HG02678 (cell line): ENCODE data around the gene PAX8.

Experiments
- ATAC-seq: cut with Tn5 transposase; IDR thresholded peaks from one replicate; pipeline ENCODE4 v1.9.1; 2021; ENCODE audit warnings: mild to moderate bottlenecking, moderate library complexity; ENCODE audit not compliant: unreplicated experiment

Gene PAX8

DNA sequence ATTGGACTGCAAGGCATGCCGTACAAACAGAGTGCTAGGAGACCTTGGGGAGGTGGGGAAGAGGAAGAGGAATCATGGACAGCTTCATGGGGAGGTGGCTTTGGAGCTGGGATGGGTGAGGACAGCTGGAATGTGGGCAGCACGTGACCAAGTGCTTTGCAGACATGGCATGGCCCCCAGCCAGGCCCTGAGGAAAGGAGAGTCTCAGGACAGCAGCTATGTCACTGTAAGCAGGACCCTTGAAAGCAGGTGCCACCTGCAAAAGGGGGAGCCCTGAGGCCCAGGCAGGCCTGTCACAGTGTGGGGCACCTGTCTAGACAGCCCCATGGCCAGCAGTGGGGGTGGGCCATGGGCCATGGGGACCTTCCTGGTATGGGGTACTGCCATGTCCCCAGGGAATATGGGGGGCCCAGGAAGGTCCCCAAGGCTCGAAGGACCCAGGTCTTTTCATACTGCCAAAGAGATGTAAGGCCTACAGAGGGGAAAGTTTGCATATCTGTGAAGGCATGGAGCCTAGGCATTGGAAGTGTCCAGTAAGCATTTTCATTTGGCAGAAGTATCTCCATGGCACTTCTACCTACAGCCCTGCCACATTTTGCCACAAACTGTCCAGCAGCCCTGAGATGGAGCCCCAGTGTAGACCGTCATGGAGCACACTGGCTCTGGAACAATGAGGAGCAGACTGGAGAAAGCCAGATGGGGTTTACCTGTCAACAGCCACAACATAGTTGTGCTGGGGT lies 9.9 kb downstream of the PAX8 start:
- ATAC-seq, result no peak

- no peak for ATAC-seq
Measured at GRCh38 chr2:113266431-113266830, 12.3 kb downstream of the PAX8 start.

DNA sequence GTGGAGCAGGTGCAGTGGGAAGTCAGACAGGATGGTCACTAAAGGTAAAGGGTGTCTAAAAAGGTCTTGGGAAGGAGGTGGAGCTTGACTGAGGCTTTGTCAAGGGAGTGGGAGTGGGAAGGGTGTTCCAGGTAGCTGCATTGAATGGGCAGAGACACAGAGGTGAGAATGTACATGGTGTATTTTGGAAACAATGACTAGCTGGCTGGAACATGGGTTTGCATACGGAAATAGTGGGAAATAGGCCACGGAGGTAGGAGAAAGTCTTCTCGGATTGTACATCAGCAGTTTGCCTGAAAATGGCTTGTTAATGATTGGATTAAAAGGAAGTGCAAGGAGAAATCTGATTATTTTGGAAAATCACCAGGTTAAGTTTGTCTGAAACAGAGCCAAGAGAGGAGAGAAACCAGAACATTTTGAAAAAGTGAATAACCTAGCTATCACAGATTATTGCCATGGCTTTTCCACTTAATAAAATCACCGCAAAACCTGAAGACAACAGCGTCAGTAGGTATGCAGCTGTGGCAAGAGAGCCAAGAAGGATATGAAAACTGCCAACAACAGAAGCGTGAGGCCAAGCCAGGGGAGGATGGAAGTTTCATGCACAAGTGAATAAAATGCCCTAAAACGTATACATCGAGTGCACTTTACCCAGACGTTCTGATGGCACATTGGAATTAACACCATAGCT lies 13.9 kb downstream of the PAX8 start:
- ATAC-seq, result no peak

- ATAC-seq, result no peak
Measured at GRCh38 chr2:113263546-113263945, 15.2 kb downstream of the PAX8 start.

GRCh38 chr2:113260991-113261390 lies 17.7 kb downstream of the PAX8 start:
- no peak for ATAC-seq

GRCh38 chr2:113258471-113259147 lies 20.1 kb downstream of the PAX8 start:
- no peak for ATAC-seq

- ATAC-seq, result no peak
Measured at GRCh38 chr2:113257516-113258264, 21.0 kb downstream of the PAX8 start.

DNA sequence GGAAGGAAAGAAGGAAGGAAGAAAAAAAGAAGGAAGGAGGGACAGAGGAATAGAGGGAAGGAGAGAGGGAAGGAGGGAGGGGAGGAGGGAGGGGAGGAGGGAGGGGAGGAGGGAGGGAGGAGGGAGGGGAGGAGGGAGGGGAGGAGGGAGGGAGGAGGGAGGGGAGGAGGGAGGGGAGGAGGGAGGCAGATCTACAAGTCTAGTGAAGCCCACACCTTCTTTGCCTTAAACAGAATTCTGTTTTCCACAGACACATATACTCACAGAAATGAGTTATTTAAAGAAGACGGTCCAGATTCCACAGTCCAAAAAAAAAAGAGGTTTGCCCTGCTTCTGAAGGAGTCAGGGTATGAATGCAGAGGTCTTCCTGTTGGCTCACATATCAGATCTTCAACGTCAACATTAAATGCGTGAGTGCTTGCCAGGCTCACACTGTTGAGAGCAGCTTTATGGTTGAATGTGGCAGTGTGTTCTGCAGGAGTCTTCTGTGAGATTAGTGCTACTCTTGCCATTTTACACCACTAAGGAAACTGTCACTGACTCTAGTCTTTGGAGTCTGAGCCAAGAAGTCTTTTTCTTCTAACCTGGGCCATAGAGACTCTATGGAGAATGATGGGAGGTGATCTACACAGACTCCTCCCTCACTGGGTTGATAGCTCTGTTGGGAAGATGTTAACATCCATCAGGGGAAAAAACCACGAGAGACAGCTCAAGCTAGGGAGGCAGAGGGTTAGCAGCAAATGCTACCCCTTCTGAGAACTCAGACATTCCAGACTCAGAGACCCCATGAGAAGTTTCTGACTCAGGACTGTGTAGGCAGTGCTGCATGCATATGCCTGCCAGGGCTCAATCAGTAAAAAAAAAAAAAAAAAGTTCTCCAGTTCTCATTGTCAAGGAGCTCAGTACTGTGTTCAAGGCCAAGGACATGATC lies 23.3 kb downstream of the PAX8 start:
- no peak for ATAC-seq

- no peak for ATAC-seq
Measured at GRCh38 chr2:113253453-113253852, 25.3 kb downstream of the PAX8 start.

DNA sequence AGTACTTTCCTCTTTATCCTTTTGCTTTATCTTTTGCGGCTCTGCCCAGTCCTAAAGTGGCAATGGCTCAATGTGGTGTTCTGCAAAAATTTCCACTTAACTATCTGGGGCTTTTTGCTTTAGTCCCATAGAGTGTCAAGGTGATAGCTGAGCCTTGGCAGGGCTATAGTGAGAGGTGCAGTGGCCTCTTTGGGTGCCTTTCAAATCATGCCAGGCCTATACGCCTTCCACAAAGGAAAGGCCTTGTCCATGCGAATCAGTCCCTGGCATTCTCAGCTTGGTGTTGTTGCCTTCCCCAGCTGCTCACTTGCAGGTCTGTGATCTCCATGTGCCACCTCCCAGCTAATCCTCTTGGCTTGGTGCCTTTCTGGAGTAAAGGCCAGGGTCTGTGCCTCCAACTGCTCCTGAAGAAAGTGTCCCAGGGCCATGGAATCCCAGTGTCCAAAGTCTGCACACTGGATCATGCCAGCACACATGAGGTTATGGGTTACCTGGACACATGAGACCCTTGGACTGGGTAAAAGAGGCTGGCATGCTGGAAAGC lies 26.6 kb downstream of the PAX8 start:
- no peak for ATAC-seq

DNA sequence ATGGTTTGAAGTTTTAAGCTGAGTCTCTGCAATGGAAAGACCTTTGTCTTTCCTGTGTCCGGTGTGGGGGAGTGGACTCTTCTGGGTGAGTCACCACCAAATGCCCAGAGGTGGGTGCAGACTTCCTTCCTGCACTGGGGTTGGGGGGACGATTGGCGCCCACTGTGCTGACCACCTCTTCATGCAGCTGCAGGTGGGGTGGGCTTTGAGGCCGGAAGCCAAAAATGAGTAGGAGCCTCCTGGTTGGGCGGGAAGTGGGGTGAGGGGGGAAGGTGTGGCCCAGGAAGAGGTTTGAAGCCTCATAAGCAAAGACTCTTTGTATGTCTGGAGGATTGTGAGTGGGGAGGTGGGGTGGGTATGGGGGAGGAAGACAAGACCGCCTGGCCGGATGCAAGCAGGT lies 27.6 kb downstream of the PAX8 start:
- ATAC-seq, result no peak

DNA sequence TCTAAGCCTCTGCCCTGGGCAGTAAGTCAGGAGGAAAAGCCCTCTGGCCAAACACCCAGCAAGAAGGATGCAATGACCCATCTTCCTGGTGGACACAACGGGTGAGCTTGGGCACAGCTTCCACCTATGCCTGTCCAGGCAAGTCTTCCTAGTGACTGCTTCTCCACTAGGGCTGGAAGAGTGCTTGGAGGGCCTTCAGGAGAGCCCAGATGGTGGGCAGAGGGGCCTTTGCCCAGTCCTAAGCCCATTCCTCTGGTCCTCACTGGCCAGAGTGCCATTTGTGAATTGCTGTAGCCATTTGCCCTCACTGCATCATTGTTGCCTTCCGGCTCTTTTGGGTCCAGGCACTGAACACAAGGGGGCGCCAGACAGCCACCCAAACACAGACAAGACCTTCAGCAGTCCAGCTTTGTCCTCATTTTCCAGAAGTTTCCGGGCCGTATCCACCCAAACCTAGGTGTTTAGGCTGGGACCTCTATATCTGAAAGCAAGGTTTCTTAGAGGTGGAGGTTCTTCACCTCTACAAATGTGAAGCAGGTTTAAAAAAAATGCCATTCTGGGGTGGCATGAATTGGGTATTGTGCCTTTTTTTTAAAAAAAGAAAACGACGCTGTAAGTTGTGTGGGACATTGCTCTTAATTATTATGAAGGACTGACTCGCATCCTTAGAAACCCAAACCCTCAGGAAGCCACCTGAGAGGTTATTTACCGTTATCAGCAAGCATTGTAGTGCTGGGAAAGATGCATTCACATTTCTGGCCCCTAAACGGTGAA lies 29.5 kb downstream of the PAX8 start:
- ATAC-seq, result peak; percentile 64

DNA sequence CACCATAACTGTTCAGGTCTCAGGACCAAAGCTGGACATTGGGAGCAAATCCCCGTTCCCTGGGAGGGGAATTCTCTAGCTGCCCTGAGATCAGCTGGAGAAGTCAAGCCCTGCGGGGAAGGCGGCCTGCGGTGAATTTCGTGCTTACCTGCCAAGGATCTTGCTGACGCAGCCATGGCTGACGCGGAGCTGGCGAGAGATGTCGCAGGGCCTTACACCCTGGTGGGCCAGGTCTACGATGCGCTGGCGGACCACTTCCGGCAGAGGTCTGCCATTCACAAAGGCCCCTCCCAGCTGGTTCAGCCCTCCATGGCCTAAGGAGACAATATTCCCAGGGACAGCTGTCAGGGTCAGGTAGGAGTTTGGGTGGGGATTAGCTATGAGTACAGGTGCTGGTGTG lies 32.1 kb downstream of the PAX8 start:
- no peak for ATAC-seq

DNA sequence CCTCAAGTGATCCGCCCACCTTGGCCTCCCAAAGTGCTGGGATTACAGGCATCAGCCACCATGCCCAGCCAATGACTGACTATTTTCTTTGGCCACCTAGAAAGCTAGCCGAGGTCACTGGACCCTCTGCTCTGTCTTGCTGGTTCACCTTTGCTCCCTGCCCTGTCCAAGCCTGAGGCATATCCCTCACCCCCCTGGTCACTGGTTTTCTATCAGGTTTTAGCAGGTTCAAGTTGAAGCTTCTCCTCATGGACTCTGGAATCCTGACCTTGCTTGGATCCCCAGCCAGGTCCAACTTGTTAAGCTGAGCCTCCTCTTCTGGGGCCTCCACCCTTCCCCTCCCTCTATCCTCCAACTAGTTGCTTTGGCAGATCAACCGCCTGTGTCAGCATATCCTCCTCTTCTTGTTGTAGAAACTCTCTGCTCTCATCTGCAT lies 33.4 kb downstream of the PAX8 start:
- ATAC-seq, result no peak

DNA sequence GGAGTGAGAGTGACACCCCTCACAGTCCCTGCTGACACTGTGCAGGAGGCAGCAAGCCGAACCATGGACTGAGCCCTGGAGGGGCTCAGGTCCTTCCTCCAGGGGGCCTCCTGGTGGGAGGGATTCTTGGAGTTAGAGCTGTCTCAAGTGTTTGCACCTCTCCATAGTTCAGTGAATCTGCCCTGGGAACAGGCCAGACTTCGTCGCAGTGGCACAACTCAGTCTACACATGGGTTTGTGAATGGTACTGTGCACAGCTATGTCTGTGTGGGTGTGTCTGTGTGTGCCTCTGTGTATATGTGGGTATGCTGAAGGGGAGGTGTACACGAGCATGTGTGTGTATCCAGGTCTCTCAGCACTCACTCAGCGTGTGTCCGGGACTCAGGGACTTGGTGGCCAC lies 36.4 kb downstream of the PAX8 start:
- no peak for ATAC-seq

DNA sequence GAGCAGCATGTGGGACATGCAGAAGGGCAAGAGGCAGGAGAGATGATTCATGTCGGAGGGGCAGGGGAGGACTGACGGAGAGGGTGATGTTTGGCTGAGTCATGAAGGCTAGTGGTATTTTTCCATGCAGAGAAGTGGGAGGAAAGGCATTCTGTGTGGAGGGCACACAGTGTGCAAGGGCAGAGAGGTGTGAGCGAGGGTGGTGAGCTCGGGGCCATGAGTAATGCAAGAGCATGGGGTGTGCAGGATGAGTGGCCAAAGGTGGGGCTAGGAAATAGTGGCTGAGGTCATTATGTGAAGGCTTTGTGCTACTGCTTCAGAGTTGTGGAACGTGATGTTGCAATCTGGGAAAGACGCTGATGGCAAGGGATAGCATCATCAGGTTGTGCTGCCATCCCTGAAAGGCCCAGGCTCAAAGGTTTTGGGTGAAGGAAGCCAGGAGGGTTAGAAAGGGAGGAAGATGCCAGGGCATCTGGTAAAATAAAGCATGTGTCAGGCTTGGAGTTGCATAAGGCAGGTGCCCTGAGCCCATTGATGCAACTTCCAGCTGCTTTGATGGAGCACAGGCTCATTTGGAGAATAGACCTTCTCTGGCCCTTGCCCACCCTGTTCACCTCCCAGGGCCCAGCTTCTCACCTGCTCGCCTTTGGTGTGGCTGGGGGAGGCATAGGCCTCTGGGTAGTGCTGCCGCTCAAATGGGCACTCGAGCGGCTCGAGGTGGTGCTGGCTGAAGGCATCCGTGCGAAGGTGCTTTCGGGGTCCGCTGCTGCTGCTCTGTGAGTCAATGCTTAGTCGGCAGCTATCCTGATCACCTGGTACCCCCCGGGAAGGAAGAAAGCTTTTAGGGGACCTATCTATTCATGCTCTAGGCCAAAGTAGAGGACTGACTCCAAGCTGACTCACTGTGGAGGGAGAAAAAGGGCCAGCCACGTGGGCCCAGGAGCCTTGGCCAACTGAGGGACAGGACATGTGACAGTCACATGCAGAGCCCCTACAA lies 37.5 kb downstream of the PAX8 start:
- no peak for ATAC-seq

- no peak for ATAC-seq
Measured at GRCh38 chr2:113240150-113240914, 38.4 kb downstream of the PAX8 start.
